H9 (cell line): ENCODE results near the gene TLX1. TPM values are rescaled to one million over a fixed set of nuclear protein-coding genes. Genes with fewer than 3 reads are reported as not detected.

Source experiments
- DNase-seq: peaks from one replicate; pipeline ENCODE4 v3.0.0-alpha.2; 2017
- H2AFZ ChIP-seq: one replicate; pipeline ENCODE4 v1.6.1; 2013; ENCODE audit warnings: mild to moderate bottlenecking, low read length, control low read depth, moderate library complexity
- H2AK5ac ChIP-seq: 2 replicates; pipeline ENCODE4 v1.6.1; 2013; ENCODE audit warnings: low read length, control low read depth, mixed read lengths; ENCODE audit not compliant: insufficient read length
- H2BK120ac ChIP-seq: one replicate; pipeline ENCODE4 v1.6.1; 2013; ENCODE audit warnings: low read depth, mild to moderate bottlenecking, low read length, control low read depth, inconsistent platforms; ENCODE audit not compliant: poor library complexity, severe bottlenecking
- H2BK12ac ChIP-seq: 2 replicates; pipeline ENCODE4 v1.6.1; 2013; ENCODE audit warnings: low read length, control low read depth, mixed read lengths, low read depth; ENCODE audit not compliant: insufficient read length
- H2BK15ac ChIP-seq: 2 replicates; pipeline ENCODE4 v1.6.1; 2013; ENCODE audit warnings: low read depth, low read length, control low read depth
- H2BK20ac ChIP-seq: one replicate; pipeline ENCODE4 v1.6.1; 2013; ENCODE audit warnings: low read depth, mild to moderate bottlenecking, low read length, control low read depth, inconsistent platforms; ENCODE audit not compliant: poor library complexity, severe bottlenecking
- H2BK5ac ChIP-seq: 2 replicates; pipeline ENCODE4 v1.6.1; 2013; ENCODE audit warnings: low read length, control low read depth, mixed read lengths; ENCODE audit not compliant: insufficient read length
- H3K14ac ChIP-seq: 2 replicates; pipeline ENCODE4 v1.6.1; 2013; ENCODE audit warnings: low read length, control low read depth; ENCODE audit not compliant: insufficient read depth
- H3K18ac ChIP-seq: 2 replicates; pipeline ENCODE4 v1.6.1; 2013; ENCODE audit warnings: low read depth, mild to moderate bottlenecking, mixed read lengths, low read length, control low read depth; ENCODE audit not compliant: insufficient read length
- H3K23ac ChIP-seq: 2 replicates; pipeline ENCODE4 v1.6.1; 2013; ENCODE audit warnings: low read length, control low read depth, mixed read lengths, low read depth; ENCODE audit not compliant: insufficient read length
- H3K23me2 ChIP-seq: 2 replicates; pipeline ENCODE4 v1.6.1; 2013; ENCODE audit warnings: low read depth, mild to moderate bottlenecking, mixed read lengths, low read length, control low read depth; ENCODE audit not compliant: insufficient read length, poor library complexity, severe bottlenecking
- H3K27ac ChIP-seq: 2 replicates; pipeline ENCODE4 v1.5.1; 2013; ENCODE audit warnings: low read length, control low read depth, mixed read lengths, low read depth; ENCODE audit not compliant: insufficient read length
- H3K27me3 ChIP-seq: 2 replicates; pipeline ENCODE4 v1.6.1; 2013; ENCODE audit warnings: low read length, control low read depth, inconsistent platforms; ENCODE audit not compliant: insufficient read depth
- H3K4ac ChIP-seq: 2 replicates; pipeline ENCODE4 v1.6.1; 2013; ENCODE audit warnings: low read depth, mild to moderate bottlenecking, control low read depth, inconsistent platforms, low read length, moderate library complexity
- H3K4me1 ChIP-seq: 2 replicates; pipeline ENCODE4 v1.6.1; 2013; ENCODE audit warnings: low read length, control low read depth, inconsistent platforms; ENCODE audit not compliant: insufficient read depth
- H3K4me2 ChIP-seq: 2 replicates; pipeline ENCODE4 v1.6.1; 2013; ENCODE audit warnings: low read length, control low read depth, mixed read lengths; ENCODE audit not compliant: insufficient read length, insufficient read depth
- H3K56ac ChIP-seq: 2 replicates; pipeline ENCODE4 v1.6.1; 2013; ENCODE audit warnings: low read depth, mild to moderate bottlenecking, mixed read lengths, low read length, control low read depth; ENCODE audit not compliant: insufficient read length
- H3K79me1 ChIP-seq: 2 replicates; pipeline ENCODE4 v1.6.1; 2013; ENCODE audit warnings: low read depth, mild to moderate bottlenecking, moderate library complexity, low read length, control low read depth, inconsistent platforms; ENCODE audit not compliant: insufficient read depth, poor library complexity, severe bottlenecking
- H3K79me2 ChIP-seq: 2 replicates; pipeline ENCODE4 v1.6.1; 2013; ENCODE audit warnings: low read length, control low read depth, inconsistent platforms; ENCODE audit not compliant: insufficient read depth
- H3K9ac ChIP-seq: 2 replicates; pipeline ENCODE4 v1.6.1; 2013; ENCODE audit warnings: low read length, control low read depth, mixed read lengths; ENCODE audit not compliant: insufficient read length; ENCODE audit errors: extremely low read depth
- H3K9me3 ChIP-seq: one replicate; pipeline ENCODE4 v1.6.1; 2013; ENCODE audit warnings: low read depth, low read length, inconsistent platforms; ENCODE audit not compliant: control insufficient read depth
- H3T11ph ChIP-seq: one replicate; pipeline ENCODE4 v1.6.1; 2013; ENCODE audit warnings: mild to moderate bottlenecking, low read length, control low read depth, inconsistent platforms
- H4K20me1 ChIP-seq: one replicate; pipeline ENCODE4 v1.6.1; 2013; ENCODE audit not compliant: control insufficient read depth, insufficient read length, insufficient read depth
- H4K5ac ChIP-seq: 2 replicates; pipeline ENCODE4 v1.6.1; 2013; ENCODE audit warnings: low read depth, mild to moderate bottlenecking, mixed read lengths, low read length, control low read depth; ENCODE audit not compliant: insufficient read length
- H4K8ac ChIP-seq: replicated peaks from 2 replicates; pipeline ENCODE4 v1.6.1; 2013; ENCODE audit warnings: low read length, control low read depth, mixed read lengths, low read depth; ENCODE audit not compliant: insufficient read length
- H4K91ac ChIP-seq: 2 replicates; pipeline ENCODE4 v1.6.1; 2013; ENCODE audit warnings: low read depth, mild to moderate bottlenecking, moderate library complexity, mixed read lengths, low read length, control low read depth; ENCODE audit not compliant: insufficient read length
- H3K27ac Mint-ChIP-seq, 3 experiments: 2 replicates in 2 of 3; 3 replicates in 1 of 3; pipeline ENCODE4 v1.8.0; 2020 to 2021; ENCODE audit warnings: mixed read lengths in 3 of 3, mild to moderate bottlenecking in 1 of 3, moderate library complexity in 1 of 3
- H3K27me3 Mint-ChIP-seq: 2 replicates; pipeline ENCODE4 v1.8.0; 2021; ENCODE audit warnings: low read depth, mild to moderate bottlenecking, moderate library complexity, mixed read lengths
- H3K36me3 Mint-ChIP-seq, 3 experiments: 2 replicates in 2 of 3; 3 replicates in 1 of 3; pipeline ENCODE4 v1.8.0; 2020 to 2021; ENCODE audit warnings: low read depth in 3 of 3, mixed read lengths in 3 of 3; ENCODE audit not compliant: insufficient read depth in 1 of 3
- H3K4me1 Mint-ChIP-seq, 2 experiments: 2 replicates each; pipeline ENCODE4 v1.8.0; 2020; ENCODE audit warnings: mixed read lengths in 2 of 2
- H3K4me3 Mint-ChIP-seq, 2 experiments: 2 replicates in 1 of 2; 3 replicates in 1 of 2; pipeline ENCODE4 v1.8.0; 2020 to 2021; ENCODE audit warnings: mild to moderate bottlenecking in 2 of 2, mixed read lengths in 2 of 2, moderate library complexity in 1 of 2
- H3K9me3 Mint-ChIP-seq, 2 experiments: 2 replicates in 1 of 2; 3 replicates in 1 of 2; pipeline ENCODE4 v1.8.0; 2020; ENCODE audit warnings: mild to moderate bottlenecking in 2 of 2, mixed read lengths in 2 of 2, moderate library complexity in 1 of 2
- WGBS: extraction: QIAGEN DNeasy Blood & Tissue Kit; methylation state at CpG from one replicate; pipeline ENCODE4 v1.1.7; 2013; ENCODE audit warnings: missing lambda C conversion rate, low lambda C conversion rate, mixed read lengths; ENCODE audit not compliant: insufficient read length; ENCODE audit errors: extremely low coverage; 5-methylcytosine and 5-hydroxymethylcytosine counted together
- total RNA-seq: library from RNA; stranded (reverse); gene quantifications from 2 replicates; pipeline ENCODE4 v1.2.1, GENCODE V29; 2021
- TF ChIP-seq, protein P1 (sequence below): fragments of 200-600 bp; sonication (generic); conservative IDR thresholded peaks from 3 replicates; pipeline ENCODE4 v1.8.0; 2021; ENCODE audit warnings: antibody characterized with exemption, mild to moderate bottlenecking

TLX1 gene
- total RNA-seq, 1 experiment from 2014 or later, result not detected

DNA sequence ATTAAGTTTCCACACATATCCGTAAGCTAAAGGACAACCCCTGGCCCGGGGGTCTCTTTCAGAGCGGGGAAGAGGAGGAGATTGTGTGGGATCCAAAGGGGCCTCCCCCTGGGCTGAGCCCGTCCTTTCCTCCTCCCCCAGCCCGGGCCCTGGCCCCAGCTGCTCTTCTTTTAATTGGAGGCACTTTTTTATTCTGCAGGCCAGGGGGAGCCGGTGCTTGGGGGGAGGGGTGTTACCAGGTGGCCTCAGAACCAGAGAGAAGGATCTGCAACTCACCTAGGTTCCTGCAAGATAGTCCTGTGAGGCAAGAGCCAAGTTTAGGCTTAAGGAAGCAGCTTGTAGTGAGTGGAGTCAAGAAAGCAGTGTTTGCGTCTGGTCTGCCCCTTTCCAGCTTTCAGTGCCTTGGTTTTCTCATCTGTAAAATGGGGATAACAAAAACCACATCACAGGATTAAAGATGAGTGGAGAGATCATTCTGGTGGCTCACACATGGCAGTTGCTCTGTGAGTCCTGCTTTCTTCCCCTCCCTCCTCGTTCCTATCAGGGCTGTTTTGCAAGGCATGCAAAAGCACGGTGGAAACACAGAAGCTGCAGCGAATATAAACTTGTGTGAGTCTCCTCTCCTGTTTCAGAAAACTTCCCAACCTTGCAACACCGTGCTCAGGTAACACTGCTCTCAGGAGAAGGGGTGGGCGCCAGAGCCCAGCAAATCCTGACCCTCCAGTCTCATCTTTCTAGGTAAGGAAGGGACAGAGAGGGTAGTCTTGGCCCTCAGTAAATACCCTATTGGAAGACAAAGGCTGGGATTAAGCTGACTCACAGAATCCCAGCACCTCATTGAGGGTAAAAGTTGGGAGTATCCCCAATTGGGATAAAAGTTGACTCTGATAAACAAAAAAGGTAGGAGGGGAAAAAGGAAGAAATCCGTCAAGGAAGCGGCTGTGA, 4.1 kb upstream of the TLX1 start:
- Histone ChIP-seq H2BK5ac (no peak overlapping the region), H4K91ac (no peak overlapping the region), H3K23me2 (no peaks in the 10 kb centered on the region), H2AK5ac (no peak overlapping the region), H3K56ac (no peak overlapping the region), H3K9ac (no peak overlapping the region), H3K27ac (no peak overlapping the region), H2BK120ac (no peak overlapping the region), H3K4me1 (no peaks in the 10 kb centered on the region), H3K79me1 (no peaks in the 10 kb centered on the region), H2BK15ac (no peak overlapping the region), H3K79me2 (no peaks in the 10 kb centered on the region), H2BK12ac (no peak overlapping the region), H3T11ph (no peak overlapping the region), H4K8ac (no peak overlapping the region), H4K5ac (no peak overlapping the region), H3K4me2 (no peak overlapping the region), H3K9me3 (no peaks in the 10 kb centered on the region), H2AFZ (no peak overlapping the region), H2BK20ac (no peak overlapping the region), H3K14ac (no peak overlapping the region), H3K27me3 (peaks cover 98% of the 10 kb centered on the region), H3K4ac (no peak overlapping the region), H3K18ac (no peak overlapping the region), H4K20me1 (no peaks in the 10 kb centered on the region), H3K23ac (no peak overlapping the region)
- no CpG with 5 or more reads among the region's 14 CpGs for WGBS
- no peaks in the 10 kb centered on the region; a peak in 1 of 7 replicates for H3K36me3 Mint-ChIP-seq
- peaks cover 3 to 15% of the 10 kb centered on the region in 2 experiments; a peak in 3 of 5 replicates for H3K9me3 Mint-ChIP-seq
- no peak overlapping the region for H3K27ac Mint-ChIP-seq
- DNase-seq, result no peak
- TF ChIP-seq, protein P1, sequence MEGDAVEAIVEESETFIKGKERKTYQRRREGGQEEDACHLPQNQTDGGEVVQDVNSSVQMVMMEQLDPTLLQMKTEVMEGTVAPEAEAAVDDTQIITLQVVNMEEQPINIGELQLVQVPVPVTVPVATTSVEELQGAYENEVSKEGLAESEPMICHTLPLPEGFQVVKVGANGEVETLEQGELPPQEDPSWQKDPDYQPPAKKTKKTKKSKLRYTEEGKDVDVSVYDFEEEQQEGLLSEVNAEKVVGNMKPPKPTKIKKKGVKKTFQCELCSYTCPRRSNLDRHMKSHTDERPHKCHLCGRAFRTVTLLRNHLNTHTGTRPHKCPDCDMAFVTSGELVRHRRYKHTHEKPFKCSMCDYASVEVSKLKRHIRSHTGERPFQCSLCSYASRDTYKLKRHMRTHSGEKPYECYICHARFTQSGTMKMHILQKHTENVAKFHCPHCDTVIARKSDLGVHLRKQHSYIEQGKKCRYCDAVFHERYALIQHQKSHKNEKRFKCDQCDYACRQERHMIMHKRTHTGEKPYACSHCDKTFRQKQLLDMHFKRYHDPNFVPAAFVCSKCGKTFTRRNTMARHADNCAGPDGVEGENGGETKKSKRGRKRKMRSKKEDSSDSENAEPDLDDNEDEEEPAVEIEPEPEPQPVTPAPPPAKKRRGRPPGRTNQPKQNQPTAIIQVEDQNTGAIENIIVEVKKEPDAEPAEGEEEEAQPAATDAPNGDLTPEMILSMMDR, result no peak
- no peak overlapping the region for H3K4me3 Mint-ChIP-seq
- peaks cover 10 to 26% of the 10 kb centered on the region in 2 experiments for H3K4me1 Mint-ChIP-seq
- peaks cover 99% of the 10 kb centered on the region for H3K27me3 Mint-ChIP-seq
